IMR-90 (cell line): ENCODE measurements around the gene BBS7. TPM values are rescaled to one million over a fixed set of nuclear protein-coding genes. Genes with fewer than 3 reads are reported as not detected.
A peak's percentile ranks its signal among the peaks of the same experiment; 100 is the strongest.

Experiments
- ATAC-seq: fragments of 200-7000 bp; cut with Tn5 transposase; 2 replicates; pipeline ENCODE4 v1.9.1; 2020; ENCODE audit warnings: low read depth, mild to moderate bottlenecking, moderate library complexity
- BruUV-seq: library from RNA; stranded (reverse); fragments of 400-500 nt; replicated peaks from 2 replicates; lab custom pipeline; 2021; lab: Mats Ljungman, UMichigan
- CTCF ChIA-PET: fragments of 300-600 bp; formaldehyde crosslinking; extraction: SDS; loops from one replicate; lab custom pipeline; 2021; ENCODE audit warnings: antibody characterized with exemption; lab: Yijun Ruan, JAX
- POLR2A ChIA-PET: fragments of 300-600 bp; sonication (Branson Sonifier 250); formaldehyde crosslinking; loops from one replicate; lab custom pipeline; 2022; ENCODE audit warnings: antibody characterized with exemption; ENCODE audit not compliant: unreplicated experiment; lab: Charles Lee
- DNase-seq: peaks from one replicate; pipeline ENCODE4 v3.0.0; 2013
- H2AFZ ChIP-seq: replicated peaks from 2 replicates; pipeline ENCODE3; 2013; ENCODE audit warnings: low read length, mild to moderate bottlenecking; ENCODE audit not compliant: poor library complexity
- H2AK5ac ChIP-seq: 2 replicates; pipeline ENCODE4 v1.6.1; 2013; ENCODE audit warnings: low read depth, low read length, inconsistent platforms
- H2AK9ac ChIP-seq: replicated peaks from 2 replicates; pipeline ENCODE3; 2013; ENCODE audit warnings: mild to moderate bottlenecking, low read depth, low read length, moderate library complexity; ENCODE audit not compliant: poor library complexity
- H2BK120ac ChIP-seq: 2 replicates; pipeline ENCODE4 v1.6.1; 2013; ENCODE audit warnings: low read depth, low read length, inconsistent platforms
- H2BK15ac ChIP-seq: 3 replicates; pipeline ENCODE4 v1.6.1; 2013; ENCODE audit warnings: low read depth, low read length, inconsistent platforms
- H2BK20ac ChIP-seq: 2 replicates; pipeline ENCODE4 v1.6.1; 2013; ENCODE audit warnings: low read depth, mild to moderate bottlenecking, inconsistent platforms, low read length, moderate library complexity
- H2BK5ac ChIP-seq: 2 replicates; pipeline ENCODE4 v1.6.1; 2013; ENCODE audit warnings: mild to moderate bottlenecking, low read depth, low read length, inconsistent platforms; ENCODE audit not compliant: poor library complexity, severe bottlenecking
- H3K14ac ChIP-seq: replicated peaks from 2 replicates; pipeline ENCODE4 v1.6.1; 2013; ENCODE audit warnings: low read depth, low read length, inconsistent platforms
- H3K18ac ChIP-seq: 2 replicates; pipeline ENCODE4 v1.6.1; 2013; ENCODE audit warnings: low read depth, low read length, control low read depth
- H3K23ac ChIP-seq: 2 replicates; pipeline ENCODE4 v1.6.1; 2013; ENCODE audit warnings: low read depth, low read length, inconsistent platforms
- H3K27ac ChIP-seq: 2 replicates; pipeline ENCODE4 v1.5.1; 2013; ENCODE audit warnings: mild to moderate bottlenecking, control low read depth, low read length; ENCODE audit not compliant: insufficient read depth
- H3K27me3 ChIP-seq: 2 replicates; pipeline ENCODE4 v1.6.1; 2013; ENCODE audit warnings: low read length; ENCODE audit not compliant: control insufficient read depth, insufficient read depth
- H3K36me3 ChIP-seq: 2 replicates; pipeline ENCODE4 v1.6.1; 2013; ENCODE audit warnings: low read length, mixed read lengths; ENCODE audit not compliant: control insufficient read depth, insufficient read depth
- H3K4ac ChIP-seq: 2 replicates; pipeline ENCODE4 v1.6.1; 2013; ENCODE audit warnings: low read depth, low read length, inconsistent platforms
- H3K4me1 ChIP-seq: 2 replicates; pipeline ENCODE4 v1.6.1; 2013; ENCODE audit warnings: low read length, mixed read lengths; ENCODE audit not compliant: control insufficient read depth, insufficient read depth
- H3K4me2 ChIP-seq: 2 replicates; pipeline ENCODE4 v1.6.1; 2013; ENCODE audit warnings: low read depth, mild to moderate bottlenecking, control low read depth, low read length, moderate library complexity
- H3K4me3 ChIP-seq: 2 replicates; pipeline ENCODE4 v1.5.1; 2013; ENCODE audit warnings: low read depth, mild to moderate bottlenecking, control low read depth, low read length, moderate library complexity; ENCODE audit not compliant: insufficient read depth
- H3K56ac ChIP-seq: 2 replicates; pipeline ENCODE4 v1.6.1; 2013; ENCODE audit warnings: low read length, inconsistent platforms; ENCODE audit not compliant: insufficient read depth; ENCODE audit errors: extremely low read depth
- H3K79me1 ChIP-seq, 2 experiments: 2 replicates each; pipeline ENCODE4 v1.6.1; 2013; ENCODE audit warnings: low read length in 2 of 2, inconsistent platforms in 1 of 2, low read depth in 1 of 2
- H3K9ac ChIP-seq: 2 replicates; pipeline ENCODE4 v1.6.1; 2013; ENCODE audit warnings: low read depth, low read length, control low read depth
- H3K9me1 ChIP-seq: 2 replicates; pipeline ENCODE4 v1.6.1; 2013; ENCODE audit warnings: low read length, inconsistent platforms; ENCODE audit not compliant: insufficient read depth
- H3K9me3 ChIP-seq: 2 replicates; pipeline ENCODE4 v1.6.1; 2013; ENCODE audit warnings: low read length; ENCODE audit not compliant: control insufficient read depth, insufficient read depth
- H4K20me1 ChIP-seq: 2 replicates; pipeline ENCODE4 v1.6.1; 2013; ENCODE audit warnings: low read length, inconsistent platforms; ENCODE audit not compliant: insufficient read depth
- H4K5ac ChIP-seq: 2 replicates; pipeline ENCODE4 v1.6.1; 2013; ENCODE audit warnings: mild to moderate bottlenecking, low read depth, low read length, control low read depth
- H4K8ac ChIP-seq, 2 experiments: 2 replicates each; pipeline ENCODE4 v1.6.1; 2013; ENCODE audit warnings: low read depth in 2 of 2, low read length in 2 of 2, control low read depth in 1 of 2, inconsistent platforms in 1 of 2
- H4K91ac ChIP-seq: 2 replicates; pipeline ENCODE4 v1.6.1; 2013; ENCODE audit warnings: low read depth, low read length, inconsistent platforms; ENCODE audit not compliant: insufficient read depth
- CEBPB ChIP-seq: IDR thresholded peaks from 2 replicates; pipeline ENCODE4 v1.6.1; 2012; ENCODE audit warnings: low read depth, low read length, improper control_type of control experiment
- CHD1 ChIP-seq: IDR thresholded peaks from 2 replicates; pipeline ENCODE4 v1.6.1; 2012; ENCODE audit warnings: low read depth, low read length, improper control_type of control experiment
- FOS ChIP-seq: fragments of 150-350 bp; IDR thresholded peaks from 2 replicates; pipeline ENCODE4 v1.6.1; 2016; ENCODE audit warnings: low read depth, low read length
- MAFK ChIP-seq: IDR thresholded peaks from 2 replicates; pipeline ENCODE4 v1.6.1; 2012; ENCODE audit warnings: low read depth, low read length, improper control_type of control experiment
- MXI1 ChIP-seq: IDR thresholded peaks from 2 replicates; pipeline ENCODE4 v1.6.1; 2012; ENCODE audit warnings: low read depth, mild to moderate bottlenecking, low read length, moderate library complexity, borderline replicate concordance
- POLR2A ChIP-seq: IDR thresholded peaks from 2 replicates; pipeline ENCODE4 v1.6.1; 2012; ENCODE audit warnings: mild to moderate bottlenecking, low read depth, low read length
- RAD21 ChIP-seq: IDR thresholded peaks from 2 replicates; pipeline ENCODE4 v1.6.1; 2012; ENCODE audit warnings: low read length, improper control_type of control experiment
- RCOR1 ChIP-seq: IDR thresholded peaks from 2 replicates; pipeline ENCODE4 v1.6.1; 2012; ENCODE audit warnings: mild to moderate bottlenecking, low read length, improper control_type of control experiment; ENCODE audit not compliant: insufficient replicate concordance
- RFX5 ChIP-seq: IDR thresholded peaks from 2 replicates; pipeline ENCODE4 v1.8.0; 2012; ENCODE audit warnings: low read depth, mild to moderate bottlenecking, low read length, moderate library complexity
- SMC3 ChIP-seq: fragments of 150-350 bp; IDR thresholded peaks from 2 replicates; pipeline ENCODE4 v1.6.1; 2016; ENCODE audit warnings: low read depth, mild to moderate bottlenecking, antibody characterized with exemption, low read length, moderate library complexity
- WGBS, 2 experiments: methylation state at CpG; one replicate each; pipeline versions ENCODE4 v1.1.5 to v1.1.7; 2013; ENCODE audit warnings: missing lambda C conversion rate in 2 of 2; ENCODE audit not compliant: insufficient read length in 1 of 2; ENCODE audit errors: extremely low coverage in 2 of 2; 5-methylcytosine and 5-hydroxymethylcytosine counted together
- dilution Hi-C: fragments of 300-500 bp; cut with HindIII; formaldehyde crosslinking; loops from one replicate; pipeline ENCODE4 v1.14.3; 2018; ENCODE audit warnings: low sequenced_read_pairs; ENCODE audit not compliant: unreplicated experiment
- in situ Hi-C: fragments of 300-500 bp; cut with MboI; formaldehyde crosslinking; loops from 3 replicates; pipeline ENCODE4 v1.14.3; 2019; ENCODE audit warnings: low sequenced_read_pairs, inconsistent platforms, mixed read lengths
- intact Hi-C: fragments of 100-400 bp; cut with micrococcal nuclease; formaldehyde crosslinking; loops from 2 replicates; pipeline ENCODE4 v1.10.0; 2022
- polyA plus RNA-seq, 3 experiments: library from polyadenylated mRNA; depleted of rRNA; stranded (reverse); fragments of >200 nt; gene quantifications; 2 replicates each; pipeline ENCODE4 v1.2.3, GENCODE V29; 2012; ENCODE audit warnings: low replicate concordance in 1 of 3
- total RNA-seq: library from RNA; depleted of rRNA; stranded (reverse); fragments of >200 nt; gene quantifications from 2 replicates; pipeline ENCODE4 v1.2.3, GENCODE V29; 2012
- TF ChIP-seq, protein P1 (sequence below): fragments of 150-350 bp; IDR thresholded peaks from 2 replicates; pipeline ENCODE4 v1.6.1; 2016; ENCODE audit warnings: low read depth, mild to moderate bottlenecking, low read length, moderate library complexity, borderline replicate concordance
- TF ChIP-seq, protein P2 (sequence below): conservative IDR thresholded peaks from 2 replicates; pipeline ENCODE4 v1.5.1; 2012; ENCODE audit warnings: mild to moderate bottlenecking, low read depth, low read length, improper control_type of control experiment

The BBS7 gene
- total and polyA plus RNA-seq, 2 of the 4 experiments (the other 2 are of a cell fraction), result 23.0 to 32.3 TPM

DNA sequence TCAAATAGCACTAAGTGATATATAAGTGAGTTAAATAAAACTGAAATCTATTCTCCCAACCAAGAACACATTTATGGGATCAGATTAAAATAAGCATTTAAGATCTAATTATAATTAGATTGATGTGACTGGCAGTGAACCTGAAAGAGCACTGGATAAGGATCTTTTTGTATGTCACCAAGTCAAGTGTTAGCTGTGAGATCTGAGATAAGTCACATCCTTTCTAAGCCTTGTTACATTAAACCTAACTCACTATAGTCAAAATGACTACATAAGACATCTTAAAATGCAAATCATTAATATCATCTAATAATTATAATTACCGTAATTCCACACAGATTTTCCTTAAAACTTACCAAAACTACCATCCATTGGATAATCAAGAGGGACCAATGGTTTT lies 48.2 kb downstream of the BBS7 start:
- peak overlapping the region; percentile 70 for H2BK5ac ChIP-seq
- H3K14ac ChIP-seq, result no peak overlapping the region
- peak overlapping the region; percentile 44; the same call in 1 of the 2 replicates for H3K23ac ChIP-seq
- H4K20me1 ChIP-seq, result no peaks in the 10 kb centered on the region
- no peak overlapping the region for H2BK20ac ChIP-seq
- no peak overlapping the region for H3K56ac ChIP-seq
- H3K4me2 ChIP-seq, result peak overlapping the region; percentile 97
- peak overlapping the region; percentile 54; the same call in 1 of the 2 replicates for H3K18ac ChIP-seq
- H2BK15ac ChIP-seq, result no peak overlapping the region
- CTCF ChIA-PET, result interaction anchor here (0.9 kb wide), 1 partner anchor 57 kb away, joined by 3 read pairs; the partner anchor contains the start of gene SMIM43
- TF ChIP-seq MXI1, result no peak
- TF ChIP-seq FOS, result no peak
- no peak for TF ChIP-seq RAD21
- no peak for TF ChIP-seq CEBPB
- TF ChIP-seq, protein P1, sequence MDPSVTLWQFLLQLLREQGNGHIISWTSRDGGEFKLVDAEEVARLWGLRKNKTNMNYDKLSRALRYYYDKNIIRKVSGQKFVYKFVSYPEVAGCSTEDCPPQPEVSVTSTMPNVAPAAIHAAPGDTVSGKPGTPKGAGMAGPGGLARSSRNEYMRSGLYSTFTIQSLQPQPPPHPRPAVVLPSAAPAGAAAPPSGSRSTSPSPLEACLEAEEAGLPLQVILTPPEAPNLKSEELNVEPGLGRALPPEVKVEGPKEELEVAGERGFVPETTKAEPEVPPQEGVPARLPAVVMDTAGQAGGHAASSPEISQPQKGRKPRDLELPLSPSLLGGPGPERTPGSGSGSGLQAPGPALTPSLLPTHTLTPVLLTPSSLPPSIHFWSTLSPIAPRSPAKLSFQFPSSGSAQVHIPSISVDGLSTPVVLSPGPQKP, result no peak
- TF ChIP-seq SMC3, result no peak
- no peak for TF ChIP-seq POLR2A
- TF ChIP-seq MAFK, result no peak
- TF ChIP-seq, protein P2, sequence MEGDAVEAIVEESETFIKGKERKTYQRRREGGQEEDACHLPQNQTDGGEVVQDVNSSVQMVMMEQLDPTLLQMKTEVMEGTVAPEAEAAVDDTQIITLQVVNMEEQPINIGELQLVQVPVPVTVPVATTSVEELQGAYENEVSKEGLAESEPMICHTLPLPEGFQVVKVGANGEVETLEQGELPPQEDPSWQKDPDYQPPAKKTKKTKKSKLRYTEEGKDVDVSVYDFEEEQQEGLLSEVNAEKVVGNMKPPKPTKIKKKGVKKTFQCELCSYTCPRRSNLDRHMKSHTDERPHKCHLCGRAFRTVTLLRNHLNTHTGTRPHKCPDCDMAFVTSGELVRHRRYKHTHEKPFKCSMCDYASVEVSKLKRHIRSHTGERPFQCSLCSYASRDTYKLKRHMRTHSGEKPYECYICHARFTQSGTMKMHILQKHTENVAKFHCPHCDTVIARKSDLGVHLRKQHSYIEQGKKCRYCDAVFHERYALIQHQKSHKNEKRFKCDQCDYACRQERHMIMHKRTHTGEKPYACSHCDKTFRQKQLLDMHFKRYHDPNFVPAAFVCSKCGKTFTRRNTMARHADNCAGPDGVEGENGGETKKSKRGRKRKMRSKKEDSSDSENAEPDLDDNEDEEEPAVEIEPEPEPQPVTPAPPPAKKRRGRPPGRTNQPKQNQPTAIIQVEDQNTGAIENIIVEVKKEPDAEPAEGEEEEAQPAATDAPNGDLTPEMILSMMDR, result no peak
- no peak for TF ChIP-seq CHD1
- TF ChIP-seq RFX5, result no peak
- no peak for TF ChIP-seq RCOR1
- ATAC-seq (no peak), DNase-seq (no peak)
- peak overlapping the region; percentile 6; the same call in 1 of the 2 replicates for H4K5ac ChIP-seq
- H2AK9ac ChIP-seq, result no peak overlapping the region
- BruUV-seq, result no TSS peak
- 0 out of 2 replicates have a peak overlapping the region, but pooled peaks have one; percentile 2 for H3K4ac ChIP-seq
- H4K8ac ChIP-seq, result peak overlapping the region in 1 of 2 experiments; percentile 39; a peak in 1 of 4 replicates
- peak overlapping the region; percentile 71; the same call in 1 of the 2 replicates for H3K4me3 ChIP-seq
- H4K91ac ChIP-seq, result peak overlapping the region; percentile 51; the same call in 1 of the 2 replicates
- no CpG with 5 or more reads among the region's 1 CpG for WGBS, 2 experiments
- dilution Hi-C loops, result no loop called here
- H2AK5ac ChIP-seq, result no peak overlapping the region
- H3K27me3 ChIP-seq, result no peaks in the 10 kb centered on the region
- no peaks in the 10 kb centered on the region for H3K9me1 ChIP-seq
- POLR2A ChIA-PET, result no interaction called here
- H2AFZ ChIP-seq, result no peak overlapping the region
- H3K79me1 ChIP-seq, result peaks cover 16 to 24% of the 10 kb centered on the region in 2 experiments; a peak in 3 of 4 replicates
- intact Hi-C loops, result loop anchor here (2.0 to 10.0 kb wide), 2 partner anchors 125 to 447 kb away; partner anchors contain the start of gene ANXA5
- H2BK120ac ChIP-seq, result no peak overlapping the region
- no peak overlapping the region for H3K27ac ChIP-seq
- peak overlapping the region; percentile 84; the same call in 1 of the 2 replicates for H3K9ac ChIP-seq
- peaks cover 4% of the 10 kb centered on the region for H3K4me1 ChIP-seq
- in situ Hi-C loops, result no loop called here
- H3K9me3 ChIP-seq, result no peaks in the 10 kb centered on the region
- peaks cover 4% of the 10 kb centered on the region for H3K36me3 ChIP-seq
